HPDE6-E6E7 (cell line): ENCODE results near the gene ZBTB5.
"Not testable (repeated sequence)": the region's sequence is repeated elsewhere in the genome, so short reads cannot be mapped to it uniquely, and the experiment has no call there.

ENCODE experiments used
- DNase-seq: peaks from one replicate; pipeline ENCODE4 v3.0.0; 2011; ENCODE audit warnings: missing footprints; ENCODE audit errors: extremely low spot score

ZBTB5 gene

GRCh38 chr9:37449862-37450632 is 15.2 kb downstream of the ZBTB5 start:
- no peak for DNase-seq

- no peak for DNase-seq
These were observed 18.1 kb downstream of the ZBTB5 start for GRCh38 chr9:37447111-37447510.

GRCh38 chr9:37446401-37446800 is 18.8 kb downstream of the ZBTB5 start:
- no peak for DNase-seq

- DNase-seq, result no peak
These were observed 19.4 kb downstream of the ZBTB5 start for GRCh38 chr9:37445832-37446231.

- no peak for DNase-seq
These were observed 20.4 kb downstream of the ZBTB5 start for GRCh38 chr9:37444890-37445289.

GRCh38 chr9:37443566-37443965 is 21.7 kb downstream of the ZBTB5 start:
- DNase-seq, result no peak

GRCh38 chr9:37442556-37442955 is 22.7 kb downstream of the ZBTB5 start:
- DNase-seq, result no peak

- DNase-seq, result no peak
These were observed 23.4 kb downstream of the ZBTB5 start for GRCh38 chr9:37441776-37442370.

- DNase-seq, result no peak
These were observed 26.9 kb downstream of the ZBTB5 start for GRCh38 chr9:37438359-37438758.

- no peak for DNase-seq
These were observed 27.6 kb downstream of the ZBTB5 start for GRCh38 chr9:37437621-37438020.

- DNase-seq, result no peak
These were observed 28.2 kb downstream of the ZBTB5 start for GRCh38 chr9:37437010-37437409.

GRCh38 chr9:37436540-37436939 is 28.7 kb downstream of the ZBTB5 start:
- DNase-seq, result no peak

GRCh38 chr9:37433867-37434371 is 31.3 kb downstream of the ZBTB5 start:
- DNase-seq, result no peak

- DNase-seq, result no peak
These were observed 33.2 kb downstream of the ZBTB5 start for GRCh38 chr9:37432020-37432419.

GRCh38 chr9:37430841-37431597 is 34.2 kb downstream of the ZBTB5 start:
- no peak for DNase-seq

- no peak for DNase-seq
These were observed 35.6 kb downstream of the ZBTB5 start for GRCh38 chr9:37429441-37430285.

- DNase-seq, result no peak
These were observed 36.9 kb downstream of the ZBTB5 start for GRCh38 chr9:37428345-37428744.

GRCh38 chr9:37426846-37427245 is 38.4 kb downstream of the ZBTB5 start:
- DNase-seq, result no peak

- not testable (repeated sequence) for DNase-seq
These were observed 38.8 kb downstream of the ZBTB5 start for GRCh38 chr9:37426431-37426830.

GRCh38 chr9:37425298-37425752 is 39.9 kb downstream of the ZBTB5 start:
- no peak for DNase-seq

- no peak for DNase-seq
These were observed 40.5 kb downstream of the ZBTB5 start for GRCh38 chr9:37424686-37425297.
